ENCODE results near the gene CSNK1G1. TPM values are rescaled to one million over a fixed set of nuclear protein-coding genes. Genes with fewer than 3 reads are reported as not detected.

The CSNK1G1 gene
- polyA plus RNA-seq, 1 donor from 2014 or later: 18.9 TPM

DNA sequence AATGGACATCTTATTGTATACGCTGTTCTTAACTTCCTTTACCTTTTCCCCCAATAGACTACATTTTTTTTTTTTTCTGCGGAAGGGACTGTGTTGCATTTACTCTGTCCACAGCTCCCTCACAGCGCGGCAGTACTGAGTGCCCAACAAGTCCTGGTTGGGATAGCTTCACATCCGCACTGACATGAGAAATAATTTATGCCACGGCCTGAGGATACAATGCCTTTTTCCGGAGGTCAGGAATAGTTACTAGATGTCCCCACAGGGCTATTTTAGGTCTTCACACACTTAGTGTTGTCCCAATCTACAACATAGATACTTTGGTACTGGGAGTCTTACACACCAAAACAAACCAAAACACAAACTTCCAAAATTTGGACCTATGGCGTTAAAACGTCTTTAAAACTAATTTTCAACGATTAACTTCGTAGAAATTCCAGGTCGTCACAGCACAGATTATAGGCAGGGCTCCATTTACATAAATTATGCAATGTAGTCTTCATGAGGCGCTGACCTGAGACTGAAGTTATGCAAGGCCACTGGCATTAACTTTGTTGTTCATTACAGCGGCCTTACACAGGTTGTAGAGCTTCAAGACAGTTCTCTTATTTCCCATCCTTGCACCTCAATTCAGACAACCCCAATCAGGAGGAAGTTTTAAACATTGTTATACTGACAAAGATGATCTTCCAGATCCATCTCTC, 192.2 kb downstream of the CSNK1G1 start:
- TF ChIP-seq, protein P1, sequence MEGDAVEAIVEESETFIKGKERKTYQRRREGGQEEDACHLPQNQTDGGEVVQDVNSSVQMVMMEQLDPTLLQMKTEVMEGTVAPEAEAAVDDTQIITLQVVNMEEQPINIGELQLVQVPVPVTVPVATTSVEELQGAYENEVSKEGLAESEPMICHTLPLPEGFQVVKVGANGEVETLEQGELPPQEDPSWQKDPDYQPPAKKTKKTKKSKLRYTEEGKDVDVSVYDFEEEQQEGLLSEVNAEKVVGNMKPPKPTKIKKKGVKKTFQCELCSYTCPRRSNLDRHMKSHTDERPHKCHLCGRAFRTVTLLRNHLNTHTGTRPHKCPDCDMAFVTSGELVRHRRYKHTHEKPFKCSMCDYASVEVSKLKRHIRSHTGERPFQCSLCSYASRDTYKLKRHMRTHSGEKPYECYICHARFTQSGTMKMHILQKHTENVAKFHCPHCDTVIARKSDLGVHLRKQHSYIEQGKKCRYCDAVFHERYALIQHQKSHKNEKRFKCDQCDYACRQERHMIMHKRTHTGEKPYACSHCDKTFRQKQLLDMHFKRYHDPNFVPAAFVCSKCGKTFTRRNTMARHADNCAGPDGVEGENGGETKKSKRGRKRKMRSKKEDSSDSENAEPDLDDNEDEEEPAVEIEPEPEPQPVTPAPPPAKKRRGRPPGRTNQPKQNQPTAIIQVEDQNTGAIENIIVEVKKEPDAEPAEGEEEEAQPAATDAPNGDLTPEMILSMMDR (IDR thresholded peaks at IDR 0.05; ENCODE audit: poor library complexity, severe bottlenecking): no peak
- TF ChIP-seq MXI1 (conservative IDR thresholded peaks at IDR 0.05; ENCODE audit: poor library complexity, severe bottlenecking) (no peak), POLR2AphosphoS5 (IDR thresholded peaks at IDR 0.05) (no peak), EP300 (conservative IDR thresholded peaks at IDR 0.05; ENCODE audit: poor library complexity, severe bottlenecking) (no peak), SMC3 (conservative IDR thresholded peaks at IDR 0.05; ENCODE audit: poor library complexity) (no peak), EZH2 (IDR thresholded peaks at IDR 0.05; ENCODE audit: borderline replicate concordance, insufficient read depth, low read length, poor library complexity, severe bottlenecking) (no peak), TAF1 (IDR thresholded peaks at IDR 0.05; ENCODE audit: low read depth) (no peak), RAD21 (conservative IDR thresholded peaks at IDR 0.05) (no peak)
- TF ChIP-seq, protein P2, sequence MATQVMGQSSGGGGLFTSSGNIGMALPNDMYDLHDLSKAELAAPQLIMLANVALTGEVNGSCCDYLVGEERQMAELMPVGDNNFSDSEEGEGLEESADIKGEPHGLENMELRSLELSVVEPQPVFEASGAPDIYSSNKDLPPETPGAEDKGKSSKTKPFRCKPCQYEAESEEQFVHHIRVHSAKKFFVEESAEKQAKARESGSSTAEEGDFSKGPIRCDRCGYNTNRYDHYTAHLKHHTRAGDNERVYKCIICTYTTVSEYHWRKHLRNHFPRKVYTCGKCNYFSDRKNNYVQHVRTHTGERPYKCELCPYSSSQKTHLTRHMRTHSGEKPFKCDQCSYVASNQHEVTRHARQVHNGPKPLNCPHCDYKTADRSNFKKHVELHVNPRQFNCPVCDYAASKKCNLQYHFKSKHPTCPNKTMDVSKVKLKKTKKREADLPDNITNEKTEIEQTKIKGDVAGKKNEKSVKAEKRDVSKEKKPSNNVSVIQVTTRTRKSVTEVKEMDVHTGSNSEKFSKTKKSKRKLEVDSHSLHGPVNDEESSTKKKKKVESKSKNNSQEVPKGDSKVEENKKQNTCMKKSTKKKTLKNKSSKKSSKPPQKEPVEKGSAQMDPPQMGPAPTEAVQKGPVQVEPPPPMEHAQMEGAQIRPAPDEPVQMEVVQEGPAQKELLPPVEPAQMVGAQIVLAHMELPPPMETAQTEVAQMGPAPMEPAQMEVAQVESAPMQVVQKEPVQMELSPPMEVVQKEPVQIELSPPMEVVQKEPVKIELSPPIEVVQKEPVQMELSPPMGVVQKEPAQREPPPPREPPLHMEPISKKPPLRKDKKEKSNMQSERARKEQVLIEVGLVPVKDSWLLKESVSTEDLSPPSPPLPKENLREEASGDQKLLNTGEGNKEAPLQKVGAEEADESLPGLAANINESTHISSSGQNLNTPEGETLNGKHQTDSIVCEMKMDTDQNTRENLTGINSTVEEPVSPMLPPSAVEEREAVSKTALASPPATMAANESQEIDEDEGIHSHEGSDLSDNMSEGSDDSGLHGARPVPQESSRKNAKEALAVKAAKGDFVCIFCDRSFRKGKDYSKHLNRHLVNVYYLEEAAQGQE (IDR thresholded peaks at IDR 0.05; ENCODE audit: borderline replicate concordance): no peak
- H2AFZ ChIP-seq (ENCODE audit: low read depth, low read length): no peak overlapping the region
- H3K27me3 ChIP-seq (ENCODE audit: insufficient read depth, low read depth, low read length): no peaks in the 10 kb centered on the region
- no peaks in the 10 kb centered on the region for H3K9me3 ChIP-seq (ENCODE audit: low read length)
- H3K9ac ChIP-seq (ENCODE audit: low read length): peak overlapping the region; percentile 21
- H3K36me3 ChIP-seq (ENCODE audit: insufficient read depth, low read length): no peaks in the 10 kb centered on the region
- H3F3A ChIP-seq (ENCODE audit: insufficient read depth, low read length, poor library complexity, severe bottlenecking): no peaks in the 10 kb centered on the region
- H3K4me2 ChIP-seq (ENCODE audit: low read length): no peak overlapping the region
- peak overlapping the region; percentile 93 for H3K4me3 ChIP-seq (ENCODE audit: low read length)
- H3K27ac ChIP-seq (ENCODE audit: low read length): peak overlapping the region; percentile 42
- H3K9me2 ChIP-seq (ENCODE audit: insufficient read depth, low read length): no peaks in the 10 kb centered on the region
- peaks cover 10% of the 10 kb centered on the region for H3K79me2 ChIP-seq (replicated peaks; ENCODE audit: insufficient read depth, low read length)
- no peaks in the 10 kb centered on the region for H4K20me1 ChIP-seq (ENCODE audit: insufficient read depth)

DNA sequence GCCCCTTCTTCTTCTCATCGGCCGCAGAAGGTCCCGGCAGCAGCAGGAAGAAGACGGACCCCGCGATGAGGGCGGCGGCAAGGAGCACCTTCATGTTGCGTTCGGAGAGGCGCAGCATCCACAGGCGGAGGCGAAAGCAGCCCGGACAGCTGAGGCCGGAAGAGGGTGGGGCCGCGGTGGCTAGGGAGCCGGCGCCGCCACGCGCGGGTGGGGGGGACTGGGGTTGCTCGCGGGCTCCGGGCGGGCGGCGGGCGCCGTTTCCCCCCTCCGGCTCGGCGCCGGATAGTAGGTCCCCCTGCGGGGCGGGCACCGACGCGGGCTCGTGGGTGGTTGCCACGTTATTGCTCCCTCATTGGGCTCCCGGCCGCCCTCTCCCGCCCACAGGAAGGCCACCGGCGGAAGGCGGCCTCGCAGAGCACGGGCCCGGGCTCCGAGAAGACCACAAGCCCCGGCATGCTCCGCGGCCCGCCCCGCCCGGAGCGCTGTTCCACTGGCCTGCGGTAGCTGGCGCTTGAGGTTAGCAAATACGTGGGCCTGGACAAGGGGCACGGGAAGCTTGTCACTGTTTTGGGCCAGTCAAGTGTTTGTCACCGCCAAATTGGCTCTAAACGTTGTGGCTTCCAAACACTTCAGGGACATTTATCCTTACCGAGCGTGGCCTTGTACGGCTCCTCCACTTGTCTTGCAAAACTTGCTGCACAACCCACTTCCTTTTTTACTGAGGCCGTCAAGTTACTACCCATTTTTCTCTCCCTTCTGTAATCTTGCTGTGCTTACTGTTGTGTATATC, 192.9 kb downstream of the CSNK1G1 start, which contains the start of gene PPIB:
Gene PPIB, minus strand, starts transcription at position 154 of the 790 bp plus-strand sequence. Its CDS starts 36 bp downstream, at position 118.
- H4K20me1 ChIP-seq (ENCODE audit: insufficient read depth): no peaks in the 10 kb centered on the region
- H3K9me3 ChIP-seq (ENCODE audit: low read length): no peaks in the 10 kb centered on the region
- peak within 1 kb of the TSS; percentile 82 for H3K9ac ChIP-seq (ENCODE audit: low read length)
- no peaks in the 10 kb centered on the region for H3K27me3 ChIP-seq (ENCODE audit: insufficient read depth, low read depth, low read length)
- H3K79me2 ChIP-seq (replicated peaks; ENCODE audit: insufficient read depth, low read length): peaks cover 10% of the 10 kb centered on the region
- H3K27ac ChIP-seq (ENCODE audit: low read length): peak within 1 kb of the TSS; percentile 74
- peak within 1 kb of the TSS; percentile 96 for H3K4me2 ChIP-seq (ENCODE audit: low read length)
- no peaks in the 10 kb centered on the region for H3K9me2 ChIP-seq (ENCODE audit: insufficient read depth, low read length)
- no peaks in the 10 kb centered on the region for H3K36me3 ChIP-seq (ENCODE audit: insufficient read depth, low read length)
- H2AFZ ChIP-seq (ENCODE audit: low read depth, low read length): peak within 1 kb of the TSS; percentile 51
- TF ChIP-seq TAF1 (IDR thresholded peaks at IDR 0.05; ENCODE audit: low read depth) (no peak), MXI1 (conservative IDR thresholded peaks at IDR 0.05; ENCODE audit: poor library complexity, severe bottlenecking) (peak; percentile 83), EZH2 (IDR thresholded peaks at IDR 0.05; ENCODE audit: borderline replicate concordance, insufficient read depth, low read length, poor library complexity, severe bottlenecking) (no peak), RAD21 (conservative IDR thresholded peaks at IDR 0.05) (peak; percentile 79), EP300 (conservative IDR thresholded peaks at IDR 0.05; ENCODE audit: poor library complexity, severe bottlenecking) (peak; percentile 57), POLR2AphosphoS5 (IDR thresholded peaks at IDR 0.05) (peak; percentile 91), SMC3 (conservative IDR thresholded peaks at IDR 0.05; ENCODE audit: poor library complexity) (peak; percentile 65)
- TF ChIP-seq, protein P1 (IDR thresholded peaks at IDR 0.05; ENCODE audit: poor library complexity, severe bottlenecking): peak; percentile 85
- TF ChIP-seq, protein P2 (IDR thresholded peaks at IDR 0.05; ENCODE audit: borderline replicate concordance): no peak
- peak within 1 kb of the TSS; percentile 93 for H3K4me3 ChIP-seq (ENCODE audit: low read length)
- H3F3A ChIP-seq (ENCODE audit: insufficient read depth, low read length, poor library complexity, severe bottlenecking): no peaks in the 10 kb centered on the region
